ENCODE measurements around the gene ZNG1C.
"Not testable (repeated sequence)": the region's sequence is repeated elsewhere in the genome, so short reads cannot be mapped to it uniquely, and the experiment has no call there.

ZNG1C gene

GRCh38 chr9:68338000-68338399, 96.2 kb downstream of the ZNG1C start:
- not testable (repeated sequence) for DNase-seq (ENCODE audit: low read depth); H3K4me3 ChIP-seq (ENCODE audit: low read depth, low read length)

DNA sequence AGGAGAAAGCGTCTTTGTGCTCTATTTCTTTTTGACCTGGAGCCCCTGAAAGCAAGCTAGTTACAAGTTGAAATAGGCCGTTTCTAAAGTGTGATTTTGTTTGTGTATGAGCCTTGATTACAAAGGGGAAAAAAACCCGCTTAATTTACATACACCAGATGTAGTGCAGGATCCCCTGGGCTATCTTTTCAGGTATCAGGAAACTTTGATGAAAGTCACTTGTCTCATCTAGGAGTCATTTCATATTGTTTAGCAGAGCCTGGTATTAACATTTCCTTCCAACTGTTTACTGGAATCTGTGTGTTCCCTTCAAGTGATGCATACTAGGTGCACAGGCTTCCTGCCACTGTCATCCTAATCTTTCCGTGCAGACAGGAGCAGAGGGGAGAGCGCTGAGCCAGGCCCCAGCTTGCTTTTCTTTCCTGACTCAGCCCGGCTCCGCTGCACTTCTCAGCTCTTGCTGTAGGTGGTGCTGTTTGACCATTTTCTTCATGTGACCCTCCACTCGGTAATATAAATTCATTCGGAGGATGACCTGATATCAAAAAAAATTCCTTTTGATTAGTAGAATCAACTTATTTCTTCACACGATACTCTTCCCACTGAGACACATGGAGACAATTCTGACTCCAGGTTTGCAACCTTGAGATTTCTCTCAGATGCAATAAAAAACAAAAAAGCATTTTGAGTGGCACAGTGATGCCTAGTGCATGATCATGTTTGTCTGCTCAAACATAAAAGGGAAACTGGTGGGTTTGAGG, 100.7 kb downstream of the ZNG1C start:
- not testable (repeated sequence) for H3K4me3 ChIP-seq (ENCODE audit: low read depth, low read length); DNase-seq (ENCODE audit: low read depth)

DNA sequence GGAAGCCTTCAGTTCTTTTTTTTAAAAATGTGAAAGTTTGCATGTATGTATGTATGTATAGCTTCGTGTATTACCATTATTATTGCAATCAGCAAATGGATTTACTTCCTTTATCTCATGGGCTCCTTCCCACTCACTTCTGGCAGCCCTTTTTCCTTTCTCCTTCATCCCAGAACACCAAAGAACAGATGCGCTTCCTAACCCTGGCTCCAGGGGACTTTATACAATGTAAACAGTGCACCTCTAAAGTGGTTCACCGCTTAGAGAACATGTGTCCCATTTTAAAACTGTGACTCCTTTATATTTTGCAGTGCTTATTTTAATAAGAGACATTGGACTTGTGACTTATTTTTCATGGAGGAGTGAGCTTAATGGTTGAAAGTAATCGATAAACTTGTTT, 101.5 kb downstream of the ZNG1C start:
- not testable (repeated sequence) for DNase-seq (ENCODE audit: low read depth); H3K4me3 ChIP-seq (ENCODE audit: low read depth, low read length)

GRCh38 chr9:68343992-68344391, 102.2 kb downstream of the ZNG1C start:
- not testable (repeated sequence) for DNase-seq (ENCODE audit: low read depth); H3K4me3 ChIP-seq (ENCODE audit: low read depth, low read length)

Data from skeletal muscle cell (primary cell).